Stimulated activated CD8-positive, alpha-beta memory T cell treated with anti-CD3 and anti-CD28 coated beads, Interleukin-12 subunit alpha, Interleukin-12 subunit beta, amount 100 ng/mL, for 24 hours (primary cell): ENCODE data around the gene GCNA.
"Not testable (repeated sequence)": the region's sequence is repeated elsewhere in the genome, so short reads cannot be mapped to it uniquely, and the experiment has no call there.

Experiments used
- DNase-seq: peaks from one replicate; pipeline ENCODE4 v3.0.0-alpha.2; 2020; ENCODE audit errors: extremely low read depth

The GCNA gene

GRCh38 chrX:71638409-71638808 lies 60.2 kb downstream of the GCNA start:
- DNase-seq = no peak

- DNase-seq = no peak
Observed at GRCh38 chrX:71640002-71640401, 61.8 kb downstream of the GCNA start.

DNA sequence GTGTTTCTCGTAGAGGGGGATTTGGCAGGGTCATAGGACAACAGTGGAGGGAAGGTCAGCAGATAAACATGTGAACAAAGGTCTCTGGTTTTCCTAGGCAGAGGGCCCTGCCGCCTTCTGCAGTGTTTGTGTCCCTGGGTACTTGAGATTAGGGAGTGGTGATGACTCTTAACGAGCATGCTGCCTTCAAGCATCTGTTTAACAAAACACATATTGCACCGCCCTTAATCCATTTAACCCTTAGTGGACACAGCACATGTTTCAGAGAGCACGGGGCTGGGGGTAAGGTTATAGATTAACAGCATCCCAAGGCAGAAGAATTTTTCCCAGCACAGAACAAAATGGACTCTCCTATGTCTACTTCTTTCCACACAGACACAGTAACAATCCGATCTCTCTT lies 66.2 kb downstream of the GCNA start:
- DNase-seq = not testable (repeated sequence)

GRCh38 chrX:71650333-71650969 lies 72.2 kb downstream of the GCNA start:
- no peak for DNase-seq

DNA sequence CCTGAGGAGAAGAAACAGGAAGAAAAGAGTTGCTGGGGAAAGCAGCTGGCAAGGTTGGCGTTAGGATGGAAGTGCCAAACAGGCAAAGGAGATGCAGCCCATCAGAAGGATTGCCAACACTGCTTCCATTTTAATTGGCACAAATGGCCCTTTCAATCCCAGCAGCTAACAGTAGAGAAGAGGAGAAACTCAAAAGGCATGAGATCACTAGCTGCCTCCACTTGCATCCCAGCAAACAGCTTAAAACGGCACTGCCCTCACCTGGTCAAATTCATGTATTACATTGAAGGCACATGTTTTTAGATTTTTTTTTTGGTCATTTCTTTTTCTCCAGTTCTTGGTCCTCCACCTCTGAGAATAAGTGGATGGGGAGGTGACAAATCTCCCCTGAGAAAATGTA lies 74.2 kb downstream of the GCNA start:
- no peak for DNase-seq

- no peak for DNase-seq
Observed at GRCh38 chrX:71653344-71653743, 75.1 kb downstream of the GCNA start.

GRCh38 chrX:71657267-71657666 lies 79.0 kb downstream of the GCNA start:
- DNase-seq = no peak

- DNase-seq = no peak
Observed at GRCh38 chrX:71659342-71659741, 81.1 kb downstream of the GCNA start.

DNA sequence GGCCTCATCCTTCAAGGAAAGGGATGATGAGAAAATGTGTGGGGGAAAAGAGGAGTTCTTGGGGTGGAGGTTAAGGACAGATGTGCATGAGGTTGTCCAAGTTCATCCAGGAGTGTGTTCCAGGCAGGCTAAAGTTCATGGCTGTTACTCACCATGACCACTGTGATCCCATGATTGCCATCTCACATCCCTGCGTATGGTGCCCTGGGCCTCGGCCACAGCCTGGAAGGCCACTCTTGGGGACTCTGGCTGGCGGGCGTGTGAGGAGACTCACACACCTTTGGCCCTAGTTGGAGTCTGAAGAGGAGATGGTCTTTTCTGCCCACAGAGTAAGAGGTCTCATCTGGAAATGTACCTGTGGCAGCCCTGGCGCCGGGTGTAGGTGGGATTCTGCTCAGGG lies 81.7 kb downstream of the GCNA start:
- no peak for DNase-seq

GRCh38 chrX:71660562-71661416 lies 82.6 kb downstream of the GCNA start:
- DNase-seq = no peak

DNA sequence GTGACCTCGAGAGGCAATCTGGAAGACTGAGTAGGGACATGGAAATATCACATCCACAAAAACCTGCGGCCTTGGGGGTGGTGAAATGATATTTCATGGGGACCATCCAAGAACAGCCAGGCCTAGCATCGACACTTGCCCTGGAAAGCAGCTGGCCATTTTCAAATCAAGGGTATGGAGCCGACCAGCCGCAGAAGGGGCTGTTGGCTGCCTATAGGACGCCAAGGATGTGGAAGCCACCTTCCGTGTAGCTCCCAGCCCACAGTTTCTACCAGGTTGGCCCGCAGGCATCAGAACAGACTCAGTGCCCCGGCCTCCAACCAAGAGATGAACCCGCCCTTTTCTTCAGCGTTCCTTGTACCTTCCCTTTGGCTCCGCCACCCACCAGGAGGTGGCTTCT lies 83.7 kb downstream of the GCNA start:
- no peak for DNase-seq

DNA sequence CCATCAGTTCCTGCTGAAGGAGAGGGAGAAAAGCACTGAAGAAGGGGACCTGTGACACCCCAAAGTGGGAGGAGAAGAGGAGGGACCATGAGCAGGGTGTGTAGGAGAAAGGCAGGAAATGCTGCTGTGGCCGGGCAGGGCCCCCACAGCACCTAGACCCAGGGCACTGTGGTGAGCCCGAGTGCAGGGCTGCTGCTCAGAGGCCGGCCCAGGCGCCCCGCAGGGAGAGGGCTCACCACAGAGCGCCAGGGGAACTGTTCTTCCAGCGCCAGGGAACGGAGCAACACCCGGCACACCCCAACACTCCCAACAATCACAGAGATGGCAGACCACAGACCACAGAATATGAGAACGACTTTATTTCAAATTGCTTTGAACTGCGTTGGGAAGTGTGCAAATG lies 84.4 kb downstream of the GCNA start:
- not testable (repeated sequence) for DNase-seq
